H1 (cell line): Measurements from ENCODE around the gene NIPAL1. TPM values are rescaled to one million over a fixed set of nuclear protein-coding genes. Genes with fewer than 3 reads are reported as not detected.

Experiments used
- CTCF ChIA-PET: fragments of 300-600 bp; sonication (Branson Sonifier 250); formaldehyde crosslinking; loops from one replicate; lab custom pipeline; 2021; ENCODE audit not compliant: partially characterized antibody; lab: Charles Lee
- POLR2A ChIA-PET: fragments of 300-600 bp; sonication (Branson Sonifier 250); formaldehyde crosslinking; loops from one replicate; lab custom pipeline; 2021; ENCODE audit warnings: inconsistent platforms; ENCODE audit not compliant: partially characterized antibody; lab: Charles Lee
- DNase-seq, 2 experiments: peaks; one replicate each; pipeline versions ENCODE4 v3.0.0 to v3.0.0-alpha.2; 2010 to 2022; ENCODE audit warnings: low spot score in 2 of 2, low read depth in 1 of 2, mixed read lengths in 1 of 2
- FAIRE-seq: peaks from 2 replicates; lab custom pipeline; 2011; peaks lifted over from hg19 to GRCh38; lab: Jason Lieb, UNC
- H2AFZ ChIP-seq: 2 replicates; pipeline ENCODE4 v1.8.1; 2012; ENCODE audit warnings: low read length, inconsistent platforms
- H2AK5ac ChIP-seq: 2 replicates; pipeline ENCODE4 v1.6.1; 2013; ENCODE audit warnings: low read depth, low read length
- H2BK120ac ChIP-seq: replicated peaks from 2 replicates; pipeline ENCODE3; 2013; ENCODE audit warnings: low read depth, low read length, inconsistent platforms
- H2BK12ac ChIP-seq: 2 replicates; pipeline ENCODE4 v1.6.1; 2013; ENCODE audit warnings: low read depth, low read length
- H2BK15ac ChIP-seq: 2 replicates; pipeline ENCODE4 v1.6.1; 2013; ENCODE audit warnings: low read length
- H2BK20ac ChIP-seq: 2 replicates; pipeline ENCODE4 v1.6.1; 2013; ENCODE audit warnings: low read length
- H2BK5ac ChIP-seq: 2 replicates; pipeline ENCODE4 v1.6.1; 2013; ENCODE audit warnings: low read depth, low read length
- H3K14ac ChIP-seq: 2 replicates; pipeline ENCODE4 v1.6.1; 2013; ENCODE audit warnings: inconsistent platforms; ENCODE audit not compliant: insufficient read length
- H3K18ac ChIP-seq: 2 replicates; pipeline ENCODE4 v1.6.1; 2013; ENCODE audit warnings: low read length; ENCODE audit errors: extremely low read depth
- H3K23ac ChIP-seq: 2 replicates; pipeline ENCODE4 v1.6.1; 2013; ENCODE audit warnings: inconsistent platforms; ENCODE audit not compliant: insufficient read length
- H3K23me2 ChIP-seq: 2 replicates; pipeline ENCODE4 v1.6.1; 2013; ENCODE audit warnings: low read depth, low read length
- H3K27ac ChIP-seq: 2 replicates; pipeline ENCODE4 v1.6.1; 2011; ENCODE audit warnings: low read depth, low read length, inconsistent platforms
- H3K27me3 ChIP-seq, 4 experiments: replicated peaks in 1 of 4; 1 replicate in 1 of 4; 2 replicates in 3 of 4; pipeline versions ENCODE4 v1.6.1 to v1.8.1; 2011 to 2013; ENCODE audit warnings: low read length in 3 of 4, mild to moderate bottlenecking in 3 of 4, inconsistent platforms in 2 of 4, mixed read lengths in 2 of 4, moderate library complexity in 1 of 4; ENCODE audit not compliant: control insufficient read depth in 3 of 4, insufficient read depth in 3 of 4; ENCODE audit errors: extremely low read depth in 1 of 4
- H3K36me3 ChIP-seq, 4 experiments: 2 replicates each; pipeline versions ENCODE4 v1.6.1 to v1.8.1; 2011 to 2013; ENCODE audit warnings: mild to moderate bottlenecking in 4 of 4, low read length in 3 of 4, moderate library complexity in 2 of 4, control low read depth in 1 of 4, inconsistent platforms in 1 of 4; ENCODE audit not compliant: insufficient read depth in 4 of 4, control insufficient read depth in 2 of 4
- H3K4ac ChIP-seq: replicated peaks from 2 replicates; pipeline ENCODE3; 2013; ENCODE audit warnings: low read length, low read depth, mixed read lengths, inconsistent platforms; ENCODE audit not compliant: insufficient read length
- H3K4me1 ChIP-seq, 4 experiments: replicated peaks in 1 of 4; 1 replicate in 1 of 4; 2 replicates in 3 of 4; pipeline versions ENCODE4 v1.6.1 to v1.8.1; 2011 to 2013; ENCODE audit warnings: low read length in 3 of 4, inconsistent platforms in 2 of 4, mixed read lengths in 1 of 4; ENCODE audit not compliant: insufficient read depth in 4 of 4, control insufficient read depth in 3 of 4
- H3K4me2 ChIP-seq, 2 experiments: 2 replicates each; pipeline versions ENCODE4 v1.6.1 to v1.8.1; 2011 to 2013; ENCODE audit warnings: low read depth in 2 of 2, low read length in 2 of 2, control low read depth in 1 of 2, inconsistent platforms in 1 of 2, mild to moderate bottlenecking in 1 of 2; ENCODE audit not compliant: insufficient read depth in 1 of 2
- H3K4me3 ChIP-seq, 4 experiments: fragments of 200-600, 300-600 bp in 1 of 4; sonication (generic), shearing (Covaris generic), sonication (Bioruptor Twin) in 1 of 4; 2 replicates each; pipeline versions ENCODE4 v1.5.1 to v1.8.1; 2011 to 2016; ENCODE audit warnings: low read length in 4 of 4, low read depth in 3 of 4, control low read depth in 2 of 4, inconsistent platforms in 2 of 4, mild to moderate bottlenecking in 2 of 4, mixed read lengths in 1 of 4, moderate library complexity in 1 of 4; ENCODE audit not compliant: insufficient read depth in 2 of 4; ENCODE audit errors: extremely low read depth in 1 of 4
- H3K56ac ChIP-seq: replicated peaks from 2 replicates; pipeline ENCODE3; 2013; ENCODE audit warnings: low read depth, mild to moderate bottlenecking, mixed read lengths, low read length, inconsistent platforms; ENCODE audit not compliant: insufficient read length
- H3K79me1 ChIP-seq: 2 replicates; pipeline ENCODE4 v1.6.1; 2013; ENCODE audit warnings: low read depth, low read length, control low read depth
- H3K79me2 ChIP-seq, 2 experiments: 2 replicates each; pipeline versions ENCODE4 v1.6.1 to v1.8.1; 2012 to 2013; ENCODE audit warnings: low read length in 2 of 2, mild to moderate bottlenecking in 2 of 2, inconsistent platforms in 1 of 2; ENCODE audit not compliant: insufficient read depth in 2 of 2, control insufficient read depth in 1 of 2
- H3K9ac ChIP-seq, 4 experiments: replicated peaks in 1 of 4; 1 replicate in 1 of 4; 2 replicates in 3 of 4; pipeline versions ENCODE4 v1.6.1 to v1.8.1; 2011 to 2013; ENCODE audit warnings: low read depth in 3 of 4, low read length in 3 of 4, control low read depth in 2 of 4, mild to moderate bottlenecking in 2 of 4, moderate library complexity in 2 of 4, inconsistent platforms in 1 of 4; ENCODE audit errors: extremely low read depth in 1 of 4
- H3K9me3 ChIP-seq, 2 experiments: 2 replicates each; pipeline versions ENCODE4 v1.6.1 to v1.8.1; 2012 to 2013; ENCODE audit warnings: mild to moderate bottlenecking in 2 of 2, moderate library complexity in 2 of 2, control low read depth in 1 of 2, inconsistent platforms in 1 of 2, low read depth in 1 of 2, low read length in 1 of 2, mixed read lengths in 1 of 2; ENCODE audit not compliant: insufficient read depth in 2 of 2
- H4K20me1 ChIP-seq, 2 experiments: replicated peaks in 1 of 2; 2 replicates each; pipeline versions ENCODE3 to v1.8.1; 2011 to 2013; ENCODE audit warnings: inconsistent platforms in 2 of 2, low read length in 2 of 2, mild to moderate bottlenecking in 1 of 2; ENCODE audit not compliant: insufficient read depth in 2 of 2, control insufficient read depth in 1 of 2
- H4K5ac ChIP-seq: 2 replicates; pipeline ENCODE4 v1.6.1; 2013; ENCODE audit warnings: low read length, low read depth, mixed read lengths, inconsistent platforms; ENCODE audit not compliant: insufficient read length
- H4K8ac ChIP-seq: 2 replicates; pipeline ENCODE4 v1.8.0; 2013; ENCODE audit warnings: mild to moderate bottlenecking, moderate library complexity, low read length, inconsistent platforms; ENCODE audit not compliant: insufficient read depth; ENCODE audit errors: extremely low read depth
- H4K91ac ChIP-seq: replicated peaks from 2 replicates; pipeline ENCODE3; 2013; ENCODE audit warnings: low read length, mixed read lengths, inconsistent platforms; ENCODE audit not compliant: insufficient read length
- ATF3 ChIP-seq: IDR thresholded peaks from 2 replicates; pipeline ENCODE4 v1.6.1; 2011; ENCODE audit warnings: low read depth, mild to moderate bottlenecking, low read length; ENCODE audit not compliant: insufficient read depth
- CTCF ChIP-seq, 3 experiments: IDR thresholded peaks; 1 replicate in 2 of 3; 2 replicates in 1 of 3; pipeline versions ENCODE4 v1.5.1 to v1.6.1; 2011; ENCODE audit warnings: low read length in 3 of 3, mild to moderate bottlenecking in 3 of 3, inconsistent platforms in 2 of 3, low read depth in 1 of 3, moderate library complexity in 1 of 3; ENCODE audit not compliant: insufficient read depth in 1 of 3; ENCODE audit errors: control extremely low read depth in 1 of 3
- JUN ChIP-seq: IDR thresholded peaks from 2 replicates; pipeline ENCODE4 v1.6.1; 2011; ENCODE audit warnings: low read depth, mild to moderate bottlenecking, improper control_type of control experiment, low read length
- JUND ChIP-seq: IDR thresholded peaks from 2 replicates; pipeline ENCODE4 v1.6.1; 2011; ENCODE audit warnings: mild to moderate bottlenecking, improper control_type of control experiment, low read length
- POU5F1 ChIP-seq: IDR thresholded peaks from 2 replicates; pipeline ENCODE4 v1.6.1; 2011; ENCODE audit warnings: low read depth, mild to moderate bottlenecking, low read length, moderate library complexity
- WGBS, 2 experiments: shearing (Covaris generic) in 1 of 2; methylation state at CpG; one replicate each; pipeline versions ENCODE4 v1.1.6 to v1.1.7; 2013 to 2015; ENCODE audit warnings: low lambda C conversion rate in 2 of 2, mixed read lengths in 2 of 2, inconsistent platforms in 1 of 2, low coverage in 1 of 2, missing lambda C conversion rate in 1 of 2; ENCODE audit not compliant: insufficient replicate concordance in 2 of 2, insufficient coverage in 1 of 2, insufficient read length in 1 of 2; ENCODE audit errors: extremely low coverage in 1 of 2, missing lambda C conversion rate in 1 of 2; 5-methylcytosine and 5-hydroxymethylcytosine counted together
- polyA plus RNA-seq, 7 experiments: library from polyadenylated mRNA; depleted of rRNA in 3 of 7; stranded (reverse) in 5 of 7; unstranded in 2 of 7; fragments of >200 nt in 5 of 7; fragments of 200-250 nt in 2 of 7; gene quantifications; 1 replicate in 5 of 7; 2 replicates in 1 of 7; 4 replicates in 1 of 7; pipeline versions ENCODE4 v1.2.1 to v1.2.3, GENCODE V29; 2011 to 2013; ENCODE audit warnings: missing spikeins in 2 of 7, mixed read lengths in 2 of 7
- total RNA-seq: library from RNA; stranded (reverse); fragmentation: NEBNext Ultra II Directional; extraction: Animal tissue kit (Norgen Biotek cat#: 25700); gene quantifications from 2 replicates; pipeline ENCODE4 v1.2.1, GENCODE V29; 2021

The NIPAL1 gene
- total and polyA plus RNA-seq, 2 of the 8 experiments (the other 6 are each of a cell fraction or from before 2014, with no cell fraction given), result 1.4 to 4.9 TPM

GRCh38 chr4:48025005-48025404, 8.4 kb downstream of the NIPAL1 start:
- no peak overlapping the region for H3K18ac ChIP-seq
- H3K36me3 ChIP-seq, result no peaks in the 10 kb centered on the region; a peak in 1 of 8 replicates
- peaks cover 0 to 11% (median 0%) of the 10 kb centered on the region in 4 experiments; a peak in 2 of 7 replicates for H3K4me1 ChIP-seq
- H2BK20ac ChIP-seq, result no peak overlapping the region
- H3K9ac ChIP-seq, result no peak overlapping the region
- H3K79me1 ChIP-seq, result no peaks in the 10 kb centered on the region
- no peak overlapping the region for H4K91ac ChIP-seq
- ChIA-PET CTCF (interaction anchor here (0.6 to 4.8 kb wide), 5 partner anchors 9 to 188 kb away, joined by 3 to 32 read pairs (median 5); no protein-coding TSS in a partner anchor), POLR2A (interaction anchor here (1.4 kb wide), 1 partner anchor 9 kb away, joined by 4 read pairs; the partner anchor contains the start of genes CNGA1 and NIPAL1)
- no peak for FAIRE-seq
- DNase-seq, result no peak
- peaks cover 3% of the 10 kb centered on the region; the same call in 1 of the 2 replicates for H3K23me2 ChIP-seq
- H3K23ac ChIP-seq, result no peak overlapping the region
- no peaks in the 10 kb centered on the region for H3K27me3 ChIP-seq
- H2BK5ac ChIP-seq, result no peak overlapping the region
- no peak overlapping the region for H2BK15ac ChIP-seq
- H4K5ac ChIP-seq, result no peak overlapping the region
- H3K4me2 ChIP-seq, result no peak overlapping the region
- WGBS, 2 experiments, result 82% methylated on average over 2 of the region's 2 CpGs; no CpG with 5 or more reads in 1 of the 2 experiments
- H2BK12ac ChIP-seq, result no peak overlapping the region
- no peak overlapping the region for H2AFZ ChIP-seq
- H3K14ac ChIP-seq, result no peak overlapping the region
- no peak overlapping the region for H3K27ac ChIP-seq
- H3K79me2 ChIP-seq, result no peaks in the 10 kb centered on the region
- no peak overlapping the region for H2AK5ac ChIP-seq
- H3K4me3 ChIP-seq, result no peak overlapping the region
- H3K4ac ChIP-seq, result no peak overlapping the region
- H3K9me3 ChIP-seq, result no peaks in the 10 kb centered on the region
- TF ChIP-seq ATF3 (no peak), CTCF (IDR thresholded peaks at IDR 0.05; ENCODE audit: control extremely low read depth in 1 of 3, insufficient read depth in 1 of 3, low read depth in 1 of 3, low read length in 3 of 3) (no peak), JUN (no peak), POU5F1 (no peak), JUND (no peak)
- TF ChIP-seq, all 59 proteins: peak for 0
- Histone ChIP-seq H3K56ac (no peak overlapping the region), H2BK120ac (no peak overlapping the region), H4K20me1 (no peaks in the 10 kb centered on the region), H4K8ac (no peak overlapping the region)
